ENCODE data around the gene ST3GAL2.

GRCh38 chr16:70359552-70359951 is 79.3 kb downstream of the ST3GAL2 start:
- TF ChIP-seq YY1 (IDR thresholded peaks at IDR 0.05; ENCODE audit: insufficient read depth, insufficient read length) (no peak), SUZ12 (IDR thresholded peaks at IDR 0.05; ENCODE audit: extremely low read depth, insufficient read depth, insufficient read length) (no peak), ZNF274 (IDR thresholded peaks at IDR 0.05; ENCODE audit: low read depth, low read length) (no peak)
